RWPE2 (cell line): Measurements from ENCODE around the gene CENPB.

Source experiments
- ATAC-seq: fragments of 200-7000 bp; cut with Tn5 transposase; 3 replicates; pipeline ENCODE4 v1.9.1; 2021; ENCODE audit warnings: low read depth
- DNase-seq: peaks from one replicate; pipeline ENCODE4 v3.0.0-alpha.2; 2020; ENCODE audit warnings: low spot score
- H3K27ac ChIP-seq: fragments of 450-650 bp; 2 replicates; pipeline ENCODE4 v1.5.1; 2017; ENCODE audit warnings: mild to moderate bottlenecking; ENCODE audit not compliant: poor library complexity, severe bottlenecking
- H3K27me3 ChIP-seq: fragments of 250-450 bp; sonication (Bioruptor Pico); 2 replicates; pipeline ENCODE4 v1.5.1; 2021; ENCODE audit warnings: mild to moderate bottlenecking, moderate library complexity; ENCODE audit not compliant: insufficient read depth, poor library complexity, severe bottlenecking
- H3K36me3 ChIP-seq: fragments of 250-450 bp; sonication (Bioruptor Pico); 2 replicates; pipeline ENCODE4 v1.5.1; 2020; ENCODE audit warnings: low read depth, mild to moderate bottlenecking, moderate library complexity
- H3K4me1 ChIP-seq: fragments of 250-450 bp; sonication (Bioruptor Pico); 2 replicates; pipeline ENCODE4 v1.5.1; 2021; ENCODE audit warnings: mild to moderate bottlenecking, moderate library complexity; ENCODE audit not compliant: insufficient read depth, poor library complexity, severe bottlenecking
- H3K4me3 ChIP-seq: fragments of 250-450 bp; sonication (Bioruptor Pico); 2 replicates; pipeline ENCODE4 v1.5.1; 2021; ENCODE audit warnings: mild to moderate bottlenecking, moderate library complexity; ENCODE audit not compliant: severe bottlenecking
- H3K9me3 ChIP-seq: fragments of 250-450 bp; sonication (Bioruptor Pico); 2 replicates; pipeline ENCODE4 v1.5.1; 2021; ENCODE audit warnings: mild to moderate bottlenecking, moderate library complexity; ENCODE audit not compliant: severe bottlenecking
- CTCF ChIP-seq: fragments of 450-650 bp; IDR thresholded peaks from one replicate; pipeline ENCODE4 v1.5.1; 2017; ENCODE audit warnings: mild to moderate bottlenecking, moderate library complexity; ENCODE audit not compliant: poor library complexity, severe bottlenecking

Gene CENPB

GRCh38 chr20:3741836-3742458 lies 44.6 kb downstream of the CENPB start:
- peak; percentile 56 for DNase-seq
- Histone ChIP-seq H3K27me3 (no peaks in the 10 kb centered on the region), H3K4me3 (no peak overlapping the region), H3K27ac (no peak overlapping the region), H3K36me3 (no peaks in the 10 kb centered on the region), H3K4me1 (no peaks in the 10 kb centered on the region), H3K9me3 (no peaks in the 10 kb centered on the region)
- no peak for ATAC-seq
- TF ChIP-seq CTCF, result no peak

- DNase-seq, result no peak
- no peak for ATAC-seq
- no peaks in the 10 kb centered on the region for H3K36me3 ChIP-seq
- no peaks in the 10 kb centered on the region for H3K4me1 ChIP-seq
- no peak for TF ChIP-seq CTCF
- H3K27me3 ChIP-seq, result no peaks in the 10 kb centered on the region
- no peaks in the 10 kb centered on the region for H3K9me3 ChIP-seq
- H3K27ac ChIP-seq, result no peak overlapping the region
- no peak overlapping the region for H3K4me3 ChIP-seq
Observed at GRCh38 chr20:3740615-3741301, 45.8 kb downstream of the CENPB start.

GRCh38 chr20:3739926-3740451 lies 46.6 kb downstream of the CENPB start:
- Histone ChIP-seq H3K9me3 (no peaks in the 10 kb centered on the region), H3K27ac (no peak overlapping the region), H3K36me3 (no peaks in the 10 kb centered on the region), H3K27me3 (no peaks in the 10 kb centered on the region), H3K4me3 (no peak overlapping the region), H3K4me1 (no peaks in the 10 kb centered on the region)
- TF ChIP-seq CTCF, result no peak
- ATAC-seq (no peak), DNase-seq (no peak)

- Histone ChIP-seq H3K27me3 (no peaks in the 10 kb centered on the region), H3K36me3 (no peaks in the 10 kb centered on the region), H3K27ac (no peak overlapping the region), H3K9me3 (no peaks in the 10 kb centered on the region), H3K4me3 (no peak overlapping the region), H3K4me1 (no peaks in the 10 kb centered on the region)
- DNase-seq (no peak), ATAC-seq (peak; percentile 19; the same call in 2 of the 3 replicates)
- TF ChIP-seq CTCF, result no peak
Observed at GRCh38 chr20:3739054-3739925, 47.2 kb downstream of the CENPB start.
